Stimulated activated CD4-positive, alpha-beta T cell treated with anti-CD3 and anti-CD28 coated beads, Interleukin-1b, Interleukin-23, amount 100 ng/mL, for 24 hours (primary cell): Measurements from ENCODE around the gene FNDC5.

Experiments used
- DNase-seq, 4 experiments: peaks; one replicate each; pipeline ENCODE4 v3.0.0-alpha.2; 2020; ENCODE audit warnings: low read depth in 4 of 4, low spot score in 1 of 4

The FNDC5 gene

GRCh38 chr1:32884726-32885125 is 14.0 kb upstream of the FNDC5 start:
- DNase-seq, result no peak

GRCh38 chr1:32884032-32884372 is 13.3 kb upstream of the FNDC5 start:
- DNase-seq, result no peak

DNA sequence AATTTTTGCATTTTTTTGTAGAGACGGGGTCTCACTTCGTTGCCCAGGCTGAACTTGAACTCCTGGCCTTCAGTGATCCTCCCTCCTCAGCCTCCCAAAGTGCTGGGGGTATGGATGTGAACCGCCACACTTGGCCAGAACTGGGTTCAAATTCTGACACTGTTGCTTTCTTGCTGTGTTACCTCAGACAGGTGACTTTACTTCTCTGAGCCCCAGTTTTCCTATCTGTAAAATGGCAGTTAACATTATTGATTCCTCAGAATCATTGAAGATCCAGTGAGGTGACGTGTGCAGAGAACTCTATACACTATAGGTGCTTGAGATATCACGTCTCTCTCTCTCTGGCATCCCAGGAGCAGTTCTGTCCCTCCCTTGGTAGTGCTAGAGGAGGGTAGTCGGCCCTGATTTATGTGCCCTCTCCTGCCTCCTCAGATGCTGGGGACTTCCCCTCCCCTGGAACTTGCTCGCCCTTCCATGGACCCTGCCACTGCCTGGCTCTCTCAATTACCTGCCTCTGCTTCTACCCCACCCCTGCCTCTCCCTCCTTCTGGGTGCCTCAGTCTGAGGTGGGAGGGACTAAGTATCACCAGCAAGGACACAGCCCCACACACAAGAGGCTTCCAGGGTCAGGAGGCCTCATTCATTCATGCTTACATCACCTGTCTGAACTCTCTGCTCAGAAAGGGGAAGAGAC is 12.8 kb upstream of the FNDC5 start:
- no peak for DNase-seq

DNA sequence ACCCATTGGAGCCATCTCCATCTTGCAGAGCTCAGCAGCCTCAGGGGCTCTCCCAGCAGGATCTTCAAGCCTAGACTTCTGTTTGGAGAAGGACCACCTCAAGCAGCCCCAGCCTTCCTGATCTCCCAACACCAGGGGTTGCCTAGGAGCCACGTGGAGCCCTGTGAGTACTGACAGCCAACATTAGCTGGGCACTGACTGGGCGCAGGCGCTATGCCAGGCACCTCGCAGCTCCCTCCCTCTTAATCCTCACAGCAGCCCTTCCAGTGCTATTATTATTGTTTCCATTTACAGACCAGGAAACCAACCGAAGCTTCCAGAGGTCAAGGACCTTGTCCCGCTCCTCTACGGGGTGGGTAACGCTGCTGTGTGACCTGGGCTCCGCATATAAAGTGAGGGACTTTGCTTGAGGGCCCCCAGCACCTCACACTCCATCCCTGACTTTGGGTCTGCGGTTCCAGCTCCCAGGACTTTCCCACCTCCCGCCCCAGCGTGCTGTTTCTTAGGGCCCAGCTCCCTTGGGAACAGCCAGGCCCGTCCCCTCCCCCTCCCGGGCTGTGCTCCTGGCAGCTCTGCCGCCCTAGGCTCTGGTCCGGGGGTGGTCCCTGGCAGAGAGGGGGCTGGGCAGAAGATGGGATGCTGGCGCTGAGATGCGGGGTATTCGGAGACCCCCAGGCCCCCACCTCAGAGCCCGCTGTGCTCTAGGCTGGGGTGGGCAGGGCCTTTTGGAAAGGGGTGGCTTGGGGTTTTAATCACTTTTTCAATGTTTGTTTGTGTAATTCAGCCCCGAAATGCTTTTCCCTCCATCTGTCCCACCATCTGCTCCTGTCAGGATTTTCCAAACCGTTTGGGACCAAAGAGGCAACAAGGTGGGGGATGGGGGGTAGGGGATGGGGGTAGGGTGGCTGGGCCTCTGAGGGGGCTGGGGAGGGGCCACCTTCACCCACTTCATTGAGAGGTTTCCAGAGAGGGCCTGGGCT is 11.4 kb upstream of the FNDC5 start:
- DNase-seq, result no peak

DNA sequence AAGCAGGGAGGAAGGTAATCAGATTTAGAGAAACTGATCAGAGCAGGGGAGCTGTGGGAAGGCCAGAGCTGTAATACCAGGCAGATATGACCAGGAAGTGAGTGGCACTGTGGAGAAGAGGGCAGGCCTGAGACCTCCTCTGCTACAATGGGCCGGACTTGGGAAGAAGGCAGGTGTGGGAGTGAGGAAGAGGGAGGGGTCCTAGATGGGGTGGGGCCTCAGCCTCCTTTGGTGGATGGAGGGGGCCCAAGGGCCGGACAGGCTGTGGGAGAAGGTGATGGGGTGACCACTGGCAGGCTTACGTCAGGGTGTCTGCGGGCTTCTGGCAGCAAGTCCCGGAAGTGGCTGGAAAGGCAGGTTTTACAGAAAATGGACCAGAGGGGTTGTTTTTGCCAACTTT is 10.6 kb upstream of the FNDC5 start:
- DNase-seq, result no peak

- no peak for DNase-seq
These were observed 7.9 kb upstream of the FNDC5 start for GRCh38 chr1:32878637-32879041.

GRCh38 chr1:32878183-32878582 is 7.5 kb upstream of the FNDC5 start:
- no peak for DNase-seq

GRCh38 chr1:32877211-32878110 is 6.7 kb upstream of the FNDC5 start:
- no peak for DNase-seq

DNA sequence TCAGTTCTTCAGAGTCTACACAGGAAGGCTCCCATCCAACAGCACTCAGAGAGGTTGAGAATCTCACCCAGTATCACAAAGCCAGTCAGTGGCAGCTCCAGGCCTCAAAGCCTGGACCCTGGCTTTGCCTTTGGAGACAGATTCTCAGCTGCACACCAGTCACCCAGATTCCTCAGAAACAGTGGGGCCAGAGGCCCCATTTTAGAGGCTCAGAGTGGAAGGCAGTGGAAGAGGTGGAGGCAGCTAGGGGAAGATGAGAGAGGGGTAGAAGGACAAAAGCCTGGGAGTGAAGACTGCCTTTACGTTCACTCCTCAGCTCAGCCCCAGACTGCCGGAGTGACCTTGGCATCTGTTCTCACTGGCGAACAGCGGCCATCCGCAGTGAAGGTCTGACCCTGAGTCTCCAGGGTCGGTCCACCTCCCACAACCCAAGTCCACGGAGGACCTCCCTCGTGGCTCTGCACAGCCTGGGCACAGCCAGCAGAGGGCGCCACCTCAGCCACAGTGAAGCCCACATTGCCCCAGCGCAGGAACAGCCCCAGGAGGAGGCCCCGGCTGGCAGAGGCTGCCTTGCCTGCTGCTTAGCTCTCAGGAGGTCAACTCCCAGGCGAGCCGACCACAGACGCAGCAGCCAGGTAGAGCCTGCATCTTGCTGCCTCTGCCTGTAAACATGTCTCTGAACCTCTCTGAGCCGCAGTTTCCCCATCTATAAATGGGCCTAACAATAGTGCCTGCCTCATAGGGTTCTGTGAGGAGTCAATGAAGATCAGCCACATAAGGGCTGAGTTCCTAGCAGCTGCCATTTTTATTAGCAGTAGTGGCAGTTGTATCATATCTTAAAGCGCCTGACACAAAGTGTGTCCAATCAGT is 5.9 kb upstream of the FNDC5 start:
- DNase-seq, result peak in 1 of 4 experiments; percentile 40

- DNase-seq, result no peak
These were observed 4.4 kb upstream of the FNDC5 start for GRCh38 chr1:32874860-32875752.

DNA sequence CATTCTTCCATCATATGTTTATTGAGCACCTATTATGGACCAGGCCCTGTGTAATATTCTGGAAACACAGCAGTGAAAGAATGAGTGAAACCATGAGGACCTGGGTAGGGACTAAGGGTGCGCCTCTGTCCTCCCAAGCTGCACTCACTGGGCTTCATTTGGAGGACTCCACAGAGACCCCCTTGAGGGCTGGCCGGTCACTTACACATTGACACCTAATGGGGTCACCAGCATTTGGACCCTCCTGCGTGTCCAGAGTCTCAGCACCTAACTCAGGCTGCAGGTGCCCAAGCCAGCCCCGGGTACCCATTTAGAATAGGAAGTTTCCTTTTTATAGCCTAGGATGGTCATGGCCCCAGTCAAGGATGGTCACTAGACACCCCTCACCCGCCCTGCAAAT is 2.8 kb upstream of the FNDC5 start:
- DNase-seq, result no peak

DNA sequence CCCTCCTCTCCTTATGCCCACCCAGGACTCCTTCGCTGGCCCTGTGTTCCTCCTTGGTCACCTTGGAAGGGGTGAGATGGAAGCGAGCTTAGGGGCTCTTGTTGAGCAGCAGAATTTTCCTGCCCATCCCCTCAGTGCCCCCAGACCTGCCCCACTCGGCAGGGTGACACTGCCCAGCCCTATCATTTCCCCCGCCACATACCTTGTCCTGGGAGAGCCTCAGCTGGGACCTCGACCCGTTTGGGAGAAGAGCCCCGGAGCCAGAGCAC is 1.4 kb upstream of the FNDC5 start:
- DNase-seq, result no peak

- no peak for DNase-seq
These were observed 866 bp upstream of the FNDC5 start for GRCh38 chr1:32871364-32872191.

- no peak for DNase-seq
These were observed 643 bp downstream of the FNDC5 start for GRCh38 chr1:32869923-32870614.

GRCh38 chr1:32868806-32869455 is 1.8 kb downstream of the FNDC5 start:
- no peak for DNase-seq

DNA sequence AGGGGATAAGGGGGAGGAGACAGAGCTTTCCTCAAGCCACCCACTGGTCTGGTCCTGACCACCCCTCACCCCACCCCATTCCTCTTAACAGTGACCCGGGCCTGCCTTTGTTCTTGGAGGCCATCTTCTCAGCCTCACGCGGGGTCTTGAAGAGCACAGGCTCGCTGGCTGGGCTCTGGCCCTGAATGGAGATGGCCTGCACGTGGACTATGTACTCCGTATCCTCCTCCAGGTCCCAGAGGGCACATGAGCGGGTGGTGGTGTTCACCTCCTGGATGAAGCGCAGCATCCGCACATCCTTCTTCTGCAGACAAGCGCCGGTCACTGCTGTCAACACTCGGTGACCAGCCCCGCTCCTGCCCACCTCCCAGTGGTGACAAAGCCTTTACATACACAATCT is 2.6 kb downstream of the FNDC5 start:
- DNase-seq, result no peak

DNA sequence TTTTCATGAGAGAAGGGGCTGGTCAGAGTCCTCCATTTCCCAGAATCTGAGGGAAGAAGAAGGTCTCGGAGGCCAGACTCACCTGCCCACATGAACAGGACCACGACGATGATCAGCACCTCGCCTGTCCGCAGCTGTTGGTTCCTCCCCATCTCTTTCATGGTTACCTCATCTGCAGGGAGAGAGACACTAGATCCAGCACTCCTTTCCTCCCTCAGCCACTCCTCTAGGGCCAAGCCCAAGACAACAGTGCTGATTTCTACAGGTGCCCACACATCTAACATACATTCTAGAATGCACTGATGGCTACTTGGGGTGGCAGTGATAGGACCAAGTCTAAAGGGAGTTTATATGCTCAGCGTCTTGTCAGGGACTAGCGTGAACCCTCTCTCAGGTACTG is 3.0 kb downstream of the FNDC5 start:
- DNase-seq, result no peak

DNA sequence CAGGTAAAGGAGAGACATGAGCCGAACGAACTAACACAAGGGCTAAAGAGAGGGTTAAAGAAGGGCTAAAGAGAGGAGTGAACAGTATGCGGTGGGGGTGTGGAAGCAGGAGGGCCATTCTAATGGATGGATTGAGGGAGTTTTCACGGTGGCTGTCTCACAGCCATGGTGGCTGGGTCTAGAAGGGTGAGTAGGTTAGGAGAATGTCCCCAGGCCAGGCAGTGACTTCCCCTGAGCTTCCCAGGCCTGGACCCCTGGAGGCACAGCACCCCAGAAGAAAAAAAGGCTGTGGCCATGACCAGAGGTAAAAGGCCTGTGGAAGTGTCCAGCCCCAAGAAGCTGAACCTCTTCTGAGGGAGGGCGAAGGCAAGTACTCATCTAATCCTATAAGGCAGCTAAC is 3.6 kb downstream of the FNDC5 start:
- DNase-seq, result no peak
